Tibial nerve (tissue), 4 donors: ENCODE data around the gene FFAR1. TPM values are rescaled to one million over a fixed set of nuclear protein-coding genes. Genes with fewer than 3 reads are reported as not detected.

Experiments used
- DNase-seq, 2 donors: peaks; one replicate each; pipeline ENCODE4 v3.0.0-alpha.2; 2019; ENCODE audit warnings: low spot score in 2 of 2
- H3K27ac ChIP-seq, 4 donors: fragments of 200-600 bp; sonication (generic) in 3 of 4; one replicate each; pipeline ENCODE4 v1.5.1; 2017 to 2019; ENCODE audit warnings: mild to moderate bottlenecking in 1 of 4
- H3K27me3 ChIP-seq, 2 donors: fragments of 200-600 bp; sonication (generic) in 1 of 2; one replicate each; pipeline versions ENCODE4 v1.5.1 to v1.6.0; 2017 to 2019
- H3K36me3 ChIP-seq, 3 donors: fragments of 200-600 bp; sonication (generic); one replicate each; pipeline ENCODE4 v1.5.1; 2018 to 2019
- H3K4me1 ChIP-seq, 4 donors: fragments of 200-600 bp; sonication (generic) in 3 of 4; one replicate each; pipeline ENCODE4 v1.5.1; 2017 to 2019
- H3K4me3 ChIP-seq, 4 donors: fragments of 200-600 bp; sonication (generic) in 3 of 4; one replicate each; pipeline ENCODE4 v1.5.1; 2017 to 2019; ENCODE audit warnings: mild to moderate bottlenecking in 1 of 4, moderate library complexity in 1 of 4
- H3K9me3 ChIP-seq, 4 donors: fragments of 200-600 bp; sonication (generic) in 3 of 4; one replicate each; pipeline ENCODE4 v1.5.1; 2017 to 2019
- CTCF ChIP-seq, 5 experiments: fragments of 200-600 bp in 3 of 5; fragments of 450-650 bp in 2 of 5; sonication (generic) in 3 of 5; IDR thresholded peaks; one replicate each; pipeline ENCODE4 v1.5.1; 2016 to 2019; ENCODE audit warnings: antibody characterized with exemption in 5 of 5, mild to moderate bottlenecking in 3 of 5, moderate library complexity in 2 of 5
- EP300 ChIP-seq, 2 donors: sonication (generic); formaldehyde crosslinking; IDR thresholded peaks; one replicate each; pipeline ENCODE4 v1.6.1; 2017; ENCODE audit warnings: antibody characterized with exemption in 2 of 2, mild to moderate bottlenecking in 1 of 2
- POLR2A ChIP-seq, 2 donors: fragments of 450-650 bp; IDR thresholded peaks; one replicate each; pipeline ENCODE4 v1.6.1; 2017; ENCODE audit warnings: antibody characterized with exemption in 2 of 2, mild to moderate bottlenecking in 2 of 2, moderate library complexity in 2 of 2
- WGBS, 2 donors: methylation state at CpG; one replicate each; pipeline ENCODE4 v1.1.5; 2018; 5-methylcytosine and 5-hydroxymethylcytosine counted together
- total RNA-seq, 4 donors: library from RNA; depleted of rRNA; stranded (reverse); fragments of >200 nt; gene quantifications; one replicate each; pipeline ENCODE4 v1.1.0, GENCODE V29; 2016

Gene FFAR1
- total RNA-seq, 4 donors from 2014 or later, result 0.59 TPM; not detected in 3

- TF ChIP-seq EP300 (IDR thresholded peaks at IDR 0.05), result peak in 1 of 2 donors; percentile 36
- no peak for TF ChIP-seq POLR2A (IDR thresholded peaks at IDR 0.05)
Observed at GRCh38 chr19:35317464-35318043, 30.1 kb upstream of the FFAR1 start.

GRCh38 chr19:35318679-35319448, 28.8 kb upstream of the FFAR1 start:
- Histone ChIP-seq H3K4me3 (no peak overlapping the region), H3K27ac (peak overlapping the region in 2 of 4 donors; percentile 61 to 65), H3K4me1 (peaks cover 0 to 9% (median 2%) of the 10 kb centered on the region in 4 donors), H3K36me3 (no peaks in the 10 kb centered on the region), H3K9me3 (peaks cover 0 to 4% (median 0%) of the 10 kb centered on the region in 4 donors), H3K27me3 (no peaks in the 10 kb centered on the region)
- TF ChIP-seq CTCF (IDR thresholded peaks at IDR 0.05) (no peak), EP300 (IDR thresholded peaks at IDR 0.05) (peak; percentile 13 to 73)
- peak in 1 of 2 donors; percentile 33 for DNase-seq
- 41 to 48% methylated on average over 14 to 16 of the region's 16 CpGs for WGBS, 2 donors

More at GRCh38 chr19:35317464-35318043, 30.1 kb upstream of the FFAR1 start:
- peaks cover 0 to 4% (median 0%) of the 10 kb centered on the region in 4 donors for H3K9me3 ChIP-seq
- DNase-seq, result peak in 1 of 2 donors; percentile 19
- H3K36me3 ChIP-seq, result no peaks in the 10 kb centered on the region
- H3K4me3 ChIP-seq, result no peak overlapping the region
- H3K27me3 ChIP-seq, result no peaks in the 10 kb centered on the region
- 48 to 64% methylated on average over 7 of the region's 7 CpGs for WGBS, 2 donors
- H3K27ac ChIP-seq, result peak overlapping the region in 3 of 4 donors; percentile 26 to 49 (median 27)
- peaks cover 0 to 9% (median 2%) of the 10 kb centered on the region in 4 donors for H3K4me1 ChIP-seq

GRCh38 chr19:35320065-35320713, 27.5 kb upstream of the FFAR1 start:
- peak overlapping the region in 1 of 4 donors; percentile 29 for H3K27ac ChIP-seq
- no peaks in the 10 kb centered on the region for H3K27me3 ChIP-seq
- H3K4me1 ChIP-seq, result peaks cover 0 to 9% (median 2%) of the 10 kb centered on the region in 4 donors
- no peak for DNase-seq
- TF ChIP-seq CTCF (IDR thresholded peaks at IDR 0.05) (no peak), EP300 (IDR thresholded peaks at IDR 0.05) (no peak), POLR2A (IDR thresholded peaks at IDR 0.05) (no peak)
- 63 to 67% methylated on average over 12 of the region's 12 CpGs for WGBS, 2 donors
- no peak overlapping the region for H3K4me3 ChIP-seq
- H3K9me3 ChIP-seq, result peaks cover 0 to 4% (median 0%) of the 10 kb centered on the region in 4 donors
- no peaks in the 10 kb centered on the region for H3K36me3 ChIP-seq

GRCh38 chr19:35321291-35321690, 26.4 kb upstream of the FFAR1 start:
- H3K27me3 ChIP-seq, result no peaks in the 10 kb centered on the region
- H3K4me3 ChIP-seq, result no peak overlapping the region
- H3K4me1 ChIP-seq, result peaks cover 0 to 9% (median 2%) of the 10 kb centered on the region in 4 donors
- no peak for TF ChIP-seq POLR2A (IDR thresholded peaks at IDR 0.05)
- TF ChIP-seq EP300 (IDR thresholded peaks at IDR 0.05), result no peak
- H3K36me3 ChIP-seq, result no peaks in the 10 kb centered on the region
- H3K27ac ChIP-seq, result no peak overlapping the region
- WGBS, 2 donors, result 84 to 89% methylated on average over 2 of the region's 2 CpGs
- DNase-seq, result no peak
- H3K9me3 ChIP-seq, result peaks cover 0 to 4% (median 0%) of the 10 kb centered on the region in 4 donors

- no peak overlapping the region for H3K27ac ChIP-seq
- no peak overlapping the region for H3K4me3 ChIP-seq
- TF ChIP-seq CTCF (IDR thresholded peaks at IDR 0.05) (no peak), EP300 (IDR thresholded peaks at IDR 0.05) (no peak), POLR2A (IDR thresholded peaks at IDR 0.05) (no peak)
- DNase-seq, result no peak
- no peaks in the 10 kb centered on the region for H3K36me3 ChIP-seq
- WGBS, 2 donors, result 92 to 93% methylated on average over 9 of the region's 9 CpGs
- H3K9me3 ChIP-seq, result peaks cover 0 to 4% (median 0%) of the 10 kb centered on the region in 4 donors
- no peaks in the 10 kb centered on the region for H3K27me3 ChIP-seq
- peaks cover 0 to 9% (median 2%) of the 10 kb centered on the region in 4 donors for H3K4me1 ChIP-seq
Observed at GRCh38 chr19:35322014-35322413, 25.7 kb upstream of the FFAR1 start.
